CD4-positive, alpha-beta T cell treated with Interleukin-15 for 4 hours (primary cell): ENCODE measurements around the gene BLZF1.
"Not testable (repeated sequence)": the region's sequence is repeated elsewhere in the genome, so short reads cannot be mapped to it uniquely, and the experiment has no call there.

Source experiments
- DNase-seq: peaks from one replicate; pipeline ENCODE4 v3.0.0-alpha.2; 2020; ENCODE audit warnings: low spot score

BLZF1 gene

GRCh38 chr1:169367686-169368405 lies at the start of gene BLZF1, which contains the start of gene NME7:
TSS of gene BLZF1 (plus strand) at chr1:169368195. CDS start at chr1:169369523, 1,328 bp downstream.
TSS of gene NME7 (minus strand) at chr1:169367797. CDS start at chr1:169367710, 87 bp downstream.
- peak; percentile 97 for DNase-seq

GRCh38 chr1:169318536-169319244 lies 49.3 kb upstream of the BLZF1 start:
- DNase-seq = no peak

- DNase-seq = no peak
Observed at GRCh38 chr1:169321539-169321938, 46.5 kb upstream of the BLZF1 start.

GRCh38 chr1:169322138-169322537 lies 45.9 kb upstream of the BLZF1 start:
- no peak for DNase-seq

- DNase-seq = no peak
Observed at GRCh38 chr1:169325117-169325516, 42.9 kb upstream of the BLZF1 start.

GRCh38 chr1:169326261-169326955 lies 41.6 kb upstream of the BLZF1 start:
- DNase-seq = no peak

- no peak for DNase-seq
Observed at GRCh38 chr1:169326956-169327268, 41.1 kb upstream of the BLZF1 start.

GRCh38 chr1:169327875-169328274 lies 40.1 kb upstream of the BLZF1 start:
- DNase-seq = no peak

- DNase-seq = no peak
Observed at GRCh38 chr1:169329383-169329782, 38.6 kb upstream of the BLZF1 start.

GRCh38 chr1:169330927-169331326 lies 37.1 kb upstream of the BLZF1 start:
- no peak for DNase-seq

GRCh38 chr1:169334727-169335126 lies 33.3 kb upstream of the BLZF1 start:
- not testable (repeated sequence) for DNase-seq

- DNase-seq = not testable (repeated sequence)
Observed at GRCh38 chr1:169336947-169337715, 30.9 kb upstream of the BLZF1 start.

GRCh38 chr1:169338617-169339016 lies 29.4 kb upstream of the BLZF1 start:
- no peak for DNase-seq

- no peak for DNase-seq
Observed at GRCh38 chr1:169339773-169340172, 28.2 kb upstream of the BLZF1 start.

GRCh38 chr1:169340882-169341281 lies 27.1 kb upstream of the BLZF1 start:
- no peak for DNase-seq

GRCh38 chr1:169342096-169342495 lies 25.9 kb upstream of the BLZF1 start:
- DNase-seq = not testable (repeated sequence)

GRCh38 chr1:169345511-169345910 lies 22.5 kb upstream of the BLZF1 start:
- DNase-seq = no peak

- no peak for DNase-seq
Observed at GRCh38 chr1:169346036-169346589, 21.9 kb upstream of the BLZF1 start.

GRCh38 chr1:169347688-169348382 lies 20.2 kb upstream of the BLZF1 start:
- DNase-seq = no peak

GRCh38 chr1:169348383-169349036 lies 19.5 kb upstream of the BLZF1 start:
- DNase-seq = peak; percentile 65

- no peak for DNase-seq
Observed at GRCh38 chr1:169360415-169360814, 7.6 kb upstream of the BLZF1 start.
